Measurements from ENCODE around the gene CALM3.

Gene CALM3

GRCh38 chr19:46600384-46601317 lies 479 bp upstream of the CALM3 start:
- H3K4me3 ChIP-seq (replicated peaks; ENCODE audit: low read depth, low read length): peak overlapping the region; percentile 87
- DNase-seq (ENCODE audit: low read depth): peak; percentile 99
- TF ChIP-seq, protein P1, sequence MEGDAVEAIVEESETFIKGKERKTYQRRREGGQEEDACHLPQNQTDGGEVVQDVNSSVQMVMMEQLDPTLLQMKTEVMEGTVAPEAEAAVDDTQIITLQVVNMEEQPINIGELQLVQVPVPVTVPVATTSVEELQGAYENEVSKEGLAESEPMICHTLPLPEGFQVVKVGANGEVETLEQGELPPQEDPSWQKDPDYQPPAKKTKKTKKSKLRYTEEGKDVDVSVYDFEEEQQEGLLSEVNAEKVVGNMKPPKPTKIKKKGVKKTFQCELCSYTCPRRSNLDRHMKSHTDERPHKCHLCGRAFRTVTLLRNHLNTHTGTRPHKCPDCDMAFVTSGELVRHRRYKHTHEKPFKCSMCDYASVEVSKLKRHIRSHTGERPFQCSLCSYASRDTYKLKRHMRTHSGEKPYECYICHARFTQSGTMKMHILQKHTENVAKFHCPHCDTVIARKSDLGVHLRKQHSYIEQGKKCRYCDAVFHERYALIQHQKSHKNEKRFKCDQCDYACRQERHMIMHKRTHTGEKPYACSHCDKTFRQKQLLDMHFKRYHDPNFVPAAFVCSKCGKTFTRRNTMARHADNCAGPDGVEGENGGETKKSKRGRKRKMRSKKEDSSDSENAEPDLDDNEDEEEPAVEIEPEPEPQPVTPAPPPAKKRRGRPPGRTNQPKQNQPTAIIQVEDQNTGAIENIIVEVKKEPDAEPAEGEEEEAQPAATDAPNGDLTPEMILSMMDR (IDR thresholded peaks at IDR 0.05; ENCODE audit: low read length, missing control alignments): no peak

DNA sequence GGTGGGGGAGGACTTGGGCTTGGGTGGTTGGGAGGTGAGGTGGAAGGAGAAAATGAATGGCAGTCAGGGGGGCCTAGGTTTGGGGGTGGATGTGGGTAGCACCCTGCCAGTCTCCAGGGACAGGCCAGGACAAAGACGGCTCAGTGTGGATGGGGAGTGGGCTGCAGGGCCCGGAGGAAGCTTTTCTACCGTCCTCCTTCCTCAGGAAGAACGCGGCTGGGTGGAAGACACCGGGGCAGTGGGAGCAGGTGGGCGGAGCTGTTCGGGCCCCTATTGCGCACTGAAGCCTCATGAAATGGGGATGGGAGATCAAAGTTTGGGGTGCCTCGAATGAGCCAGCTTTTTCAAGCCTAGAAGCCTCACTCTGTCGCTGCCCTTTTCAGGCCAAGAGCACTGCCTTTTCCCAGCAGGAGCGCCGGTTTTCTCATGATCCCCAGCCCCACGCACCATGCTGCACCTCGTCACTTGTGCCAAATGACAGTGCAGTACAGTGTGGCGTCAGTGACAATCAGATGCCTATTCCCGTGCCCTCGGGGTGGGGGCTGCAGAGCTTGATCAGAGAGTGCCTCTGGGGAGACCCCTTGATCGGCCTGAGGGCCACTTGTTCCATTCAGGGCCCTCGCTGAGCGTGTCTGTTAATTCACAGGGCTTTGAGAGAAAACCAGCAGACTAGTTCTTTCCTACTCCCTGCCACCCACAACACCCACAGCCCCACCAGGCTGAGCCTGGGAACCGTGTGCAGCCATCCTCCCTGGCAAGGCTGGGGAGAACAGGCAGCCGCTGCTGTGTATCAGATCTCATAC lies 1.5 kb downstream of the CALM3 start:
- DNase-seq (ENCODE audit: low read depth): no peak
- TF ChIP-seq, protein P1 (IDR thresholded peaks at IDR 0.05; ENCODE audit: low read length, missing control alignments): no peak
- H3K4me3 ChIP-seq (replicated peaks; ENCODE audit: low read depth, low read length): peak overlapping the region; percentile 87

DNA sequence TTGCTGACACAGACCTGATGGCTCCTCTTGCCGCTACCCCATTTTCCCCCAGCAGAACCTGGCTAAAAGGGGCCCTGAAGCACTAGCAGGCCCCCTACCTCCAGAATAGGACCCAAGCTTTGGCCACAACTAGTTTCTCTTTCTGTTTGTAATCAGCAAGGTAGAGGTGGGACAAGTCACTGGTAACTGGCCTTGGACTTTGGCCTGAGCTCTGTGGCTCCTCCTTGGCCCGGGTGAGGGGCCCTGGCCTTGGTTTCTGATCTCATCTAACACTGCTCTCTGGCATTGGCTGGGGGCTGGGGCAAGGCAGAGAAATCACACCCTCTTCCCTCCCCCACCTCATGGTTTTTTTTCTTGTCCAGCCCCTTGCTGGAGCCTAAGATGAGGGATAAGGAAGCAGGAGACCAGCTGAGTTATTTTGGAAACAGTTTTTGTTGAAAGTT lies 2.1 kb downstream of the CALM3 start:
- TF ChIP-seq, protein P1 (IDR thresholded peaks at IDR 0.05; ENCODE audit: low read length, missing control alignments): no peak
- DNase-seq (ENCODE audit: low read depth): no peak
- H3K4me3 ChIP-seq (replicated peaks; ENCODE audit: low read depth, low read length): peak overlapping the region; percentile 87

DNA sequence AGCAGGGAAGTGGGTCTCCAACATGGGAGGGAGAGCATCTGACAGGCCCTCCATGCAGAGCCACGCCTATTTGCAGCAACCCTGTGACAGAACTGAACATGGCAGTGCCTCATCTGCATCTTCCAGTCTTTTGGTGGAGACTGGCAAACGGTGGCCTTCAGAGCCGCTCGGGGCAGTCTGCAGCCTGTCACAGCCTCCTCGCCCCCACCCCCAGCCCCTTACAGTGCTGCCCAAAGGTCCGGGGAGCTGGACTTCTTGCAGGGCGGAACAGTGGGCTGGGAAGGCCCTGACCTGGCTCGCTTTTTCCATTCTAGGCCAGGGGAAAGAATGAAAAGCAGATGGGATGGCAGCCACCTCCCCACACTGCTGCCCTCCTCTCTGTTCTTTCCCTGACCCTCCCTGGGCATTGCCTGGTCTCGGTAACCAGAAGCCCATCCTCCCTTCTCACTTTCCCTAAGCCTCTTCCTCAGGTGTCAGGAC lies 2.7 kb downstream of the CALM3 start:
- H3K4me3 ChIP-seq (replicated peaks; ENCODE audit: low read depth, low read length): peak overlapping the region; percentile 87
- TF ChIP-seq, protein P1 (IDR thresholded peaks at IDR 0.05; ENCODE audit: low read length, missing control alignments): no peak
- no peak for DNase-seq (ENCODE audit: low read depth)

DNA sequence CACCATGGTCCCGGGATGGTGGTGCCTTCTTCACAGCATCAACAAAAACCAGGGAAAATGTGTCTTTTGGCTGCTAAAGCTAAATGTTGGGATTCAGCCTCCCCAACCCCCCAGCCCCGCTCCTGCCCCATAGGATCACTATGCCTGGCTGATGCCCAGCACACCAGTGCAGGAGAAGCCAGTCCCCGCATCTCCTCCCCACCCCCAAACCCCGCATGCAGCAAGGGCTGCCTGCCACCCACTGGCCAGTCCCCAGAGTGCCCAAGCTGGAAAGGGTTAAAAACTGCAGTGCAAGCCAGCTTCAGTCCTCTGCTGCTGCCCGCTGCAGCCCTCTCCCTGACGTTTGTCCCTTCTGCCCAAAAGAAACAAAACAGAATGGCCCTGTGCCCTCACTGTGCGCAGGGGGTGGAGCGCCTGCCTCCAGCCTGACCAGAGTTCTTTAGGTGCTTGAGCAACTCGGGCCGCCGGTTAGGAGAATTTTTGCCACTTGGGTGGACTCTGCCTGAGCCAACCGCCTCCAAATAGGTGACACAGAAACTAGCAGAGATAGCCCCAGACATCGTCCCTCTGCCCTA lies 3.7 kb downstream of the CALM3 start:
- no peak overlapping the region for H3K4me3 ChIP-seq (replicated peaks; ENCODE audit: low read depth, low read length)
- DNase-seq (ENCODE audit: low read depth): no peak
- TF ChIP-seq, protein P1 (IDR thresholded peaks at IDR 0.05; ENCODE audit: low read length, missing control alignments): no peak

DNA sequence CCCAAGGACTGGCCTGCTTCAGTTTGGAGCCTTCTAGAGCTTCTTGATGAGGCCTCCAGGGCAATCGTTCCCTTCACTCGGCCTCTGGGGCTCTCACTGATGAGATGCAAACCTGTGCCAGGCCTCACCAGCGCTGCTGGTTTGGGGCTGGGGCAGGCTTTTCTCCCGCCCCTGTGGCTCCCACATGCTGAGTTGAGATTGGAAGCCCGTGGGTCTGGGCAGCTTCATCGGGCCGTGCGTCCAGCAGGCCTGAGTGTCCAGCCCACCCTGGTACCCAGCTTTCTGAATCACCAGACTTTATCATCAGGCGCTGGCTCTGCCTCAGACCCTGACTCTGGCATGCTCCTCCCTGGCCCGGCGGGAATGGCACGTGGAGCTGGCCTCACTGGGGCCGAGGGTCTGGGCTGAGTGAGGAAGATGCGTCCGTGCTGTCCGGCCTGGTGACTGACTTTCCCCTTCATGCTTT lies 4.3 kb downstream of the CALM3 start:
- TF ChIP-seq, protein P1 (IDR thresholded peaks at IDR 0.05; ENCODE audit: low read length, missing control alignments): no peak
- DNase-seq (ENCODE audit: low read depth): no peak
- H3K4me3 ChIP-seq (replicated peaks; ENCODE audit: low read depth, low read length): no peak overlapping the region

Data from fibroblast of pulmonary artery (primary cell).